GM18861 (cell line): ENCODE measurements around the gene ZNF790.

ENCODE experiments used
- ATAC-seq: cut with Tn5 transposase; IDR thresholded peaks from one replicate; pipeline ENCODE4 v1.9.1; 2021; ENCODE audit not compliant: unreplicated experiment

Gene ZNF790

GRCh38 chr19:36772311-36773222 lies 65.6 kb downstream of the ZNF790 start, which contains the start of gene ZNF850:
Gene ZNF850, minus strand, starts transcription at chr19:36772807. Its CDS starts 10,201 bp downstream, at chr19:36762606.
- peak; percentile 87 for ATAC-seq

- no peak for ATAC-seq
Measured at GRCh38 chr19:36771261-36772231, 66.6 kb downstream of the ZNF790 start.
